Measurements from ENCODE around the gene ERMP1. TPM values are rescaled to one million over a fixed set of nuclear protein-coding genes. Genes with fewer than 3 reads are reported as not detected.

The ERMP1 gene
- polyA plus RNA-seq, 1 donor from 2014 or later, result 7.8 TPM

DNA sequence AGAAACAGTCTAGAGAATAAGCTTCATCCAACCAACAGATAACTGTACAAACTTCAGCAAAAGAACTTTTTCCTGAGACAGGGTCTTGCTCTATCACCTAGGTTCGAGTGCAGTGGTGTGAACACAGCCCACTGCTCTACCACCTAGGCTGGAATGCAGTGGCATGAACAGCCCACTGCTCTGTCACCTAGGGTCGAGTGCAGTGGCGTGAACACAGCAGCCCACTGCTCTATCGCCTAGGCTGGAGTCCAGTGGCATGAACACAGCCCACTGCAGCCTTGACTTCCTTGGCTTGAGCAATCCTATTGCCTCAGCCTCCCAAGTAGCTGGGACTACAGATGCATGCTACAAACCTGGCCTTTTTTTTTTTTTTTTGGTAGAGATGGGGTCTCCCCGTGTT lies 43.4 kb downstream of the ERMP1 start:
- no peak overlapping the region for H3K27ac ChIP-seq (ENCODE audit: low read length)
- no peaks in the 10 kb centered on the region for H3K27me3 ChIP-seq (ENCODE audit: insufficient read depth, low read depth, low read length)
- H3K9me3 ChIP-seq (ENCODE audit: low read length), result no peaks in the 10 kb centered on the region
- no peak overlapping the region for H2AFZ ChIP-seq (ENCODE audit: low read depth, low read length)
- H3K79me2 ChIP-seq (replicated peaks; ENCODE audit: insufficient read depth, low read length), result no peaks in the 10 kb centered on the region
- no peak overlapping the region for H3K4me3 ChIP-seq (ENCODE audit: low read length)
- H3K9ac ChIP-seq (ENCODE audit: low read length), result no peak overlapping the region
- H3K36me3 ChIP-seq (ENCODE audit: insufficient read depth, low read length), result no peaks in the 10 kb centered on the region
- H3F3A ChIP-seq (ENCODE audit: insufficient read depth, low read length, poor library complexity, severe bottlenecking), result no peaks in the 10 kb centered on the region
- no peak overlapping the region for H3K4me2 ChIP-seq (ENCODE audit: low read length)
- no peak for TF ChIP-seq RAD21 (conservative IDR thresholded peaks at IDR 0.05)
- TF ChIP-seq EP300 (conservative IDR thresholded peaks at IDR 0.05; ENCODE audit: poor library complexity, severe bottlenecking), result no peak
- TF ChIP-seq TAF1 (IDR thresholded peaks at IDR 0.05; ENCODE audit: low read depth), result no peak
- TF ChIP-seq, protein P1, sequence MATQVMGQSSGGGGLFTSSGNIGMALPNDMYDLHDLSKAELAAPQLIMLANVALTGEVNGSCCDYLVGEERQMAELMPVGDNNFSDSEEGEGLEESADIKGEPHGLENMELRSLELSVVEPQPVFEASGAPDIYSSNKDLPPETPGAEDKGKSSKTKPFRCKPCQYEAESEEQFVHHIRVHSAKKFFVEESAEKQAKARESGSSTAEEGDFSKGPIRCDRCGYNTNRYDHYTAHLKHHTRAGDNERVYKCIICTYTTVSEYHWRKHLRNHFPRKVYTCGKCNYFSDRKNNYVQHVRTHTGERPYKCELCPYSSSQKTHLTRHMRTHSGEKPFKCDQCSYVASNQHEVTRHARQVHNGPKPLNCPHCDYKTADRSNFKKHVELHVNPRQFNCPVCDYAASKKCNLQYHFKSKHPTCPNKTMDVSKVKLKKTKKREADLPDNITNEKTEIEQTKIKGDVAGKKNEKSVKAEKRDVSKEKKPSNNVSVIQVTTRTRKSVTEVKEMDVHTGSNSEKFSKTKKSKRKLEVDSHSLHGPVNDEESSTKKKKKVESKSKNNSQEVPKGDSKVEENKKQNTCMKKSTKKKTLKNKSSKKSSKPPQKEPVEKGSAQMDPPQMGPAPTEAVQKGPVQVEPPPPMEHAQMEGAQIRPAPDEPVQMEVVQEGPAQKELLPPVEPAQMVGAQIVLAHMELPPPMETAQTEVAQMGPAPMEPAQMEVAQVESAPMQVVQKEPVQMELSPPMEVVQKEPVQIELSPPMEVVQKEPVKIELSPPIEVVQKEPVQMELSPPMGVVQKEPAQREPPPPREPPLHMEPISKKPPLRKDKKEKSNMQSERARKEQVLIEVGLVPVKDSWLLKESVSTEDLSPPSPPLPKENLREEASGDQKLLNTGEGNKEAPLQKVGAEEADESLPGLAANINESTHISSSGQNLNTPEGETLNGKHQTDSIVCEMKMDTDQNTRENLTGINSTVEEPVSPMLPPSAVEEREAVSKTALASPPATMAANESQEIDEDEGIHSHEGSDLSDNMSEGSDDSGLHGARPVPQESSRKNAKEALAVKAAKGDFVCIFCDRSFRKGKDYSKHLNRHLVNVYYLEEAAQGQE (IDR thresholded peaks at IDR 0.05; ENCODE audit: borderline replicate concordance), result no peak
- TF ChIP-seq SMC3 (conservative IDR thresholded peaks at IDR 0.05; ENCODE audit: poor library complexity), result no peak
- TF ChIP-seq POLR2AphosphoS5 (IDR thresholded peaks at IDR 0.05), result no peak
- no peak for TF ChIP-seq MXI1 (conservative IDR thresholded peaks at IDR 0.05; ENCODE audit: poor library complexity, severe bottlenecking)
- TF ChIP-seq EZH2 (IDR thresholded peaks at IDR 0.05; ENCODE audit: borderline replicate concordance, insufficient read depth, low read length, poor library complexity, severe bottlenecking), result no peak
- TF ChIP-seq, protein P2, sequence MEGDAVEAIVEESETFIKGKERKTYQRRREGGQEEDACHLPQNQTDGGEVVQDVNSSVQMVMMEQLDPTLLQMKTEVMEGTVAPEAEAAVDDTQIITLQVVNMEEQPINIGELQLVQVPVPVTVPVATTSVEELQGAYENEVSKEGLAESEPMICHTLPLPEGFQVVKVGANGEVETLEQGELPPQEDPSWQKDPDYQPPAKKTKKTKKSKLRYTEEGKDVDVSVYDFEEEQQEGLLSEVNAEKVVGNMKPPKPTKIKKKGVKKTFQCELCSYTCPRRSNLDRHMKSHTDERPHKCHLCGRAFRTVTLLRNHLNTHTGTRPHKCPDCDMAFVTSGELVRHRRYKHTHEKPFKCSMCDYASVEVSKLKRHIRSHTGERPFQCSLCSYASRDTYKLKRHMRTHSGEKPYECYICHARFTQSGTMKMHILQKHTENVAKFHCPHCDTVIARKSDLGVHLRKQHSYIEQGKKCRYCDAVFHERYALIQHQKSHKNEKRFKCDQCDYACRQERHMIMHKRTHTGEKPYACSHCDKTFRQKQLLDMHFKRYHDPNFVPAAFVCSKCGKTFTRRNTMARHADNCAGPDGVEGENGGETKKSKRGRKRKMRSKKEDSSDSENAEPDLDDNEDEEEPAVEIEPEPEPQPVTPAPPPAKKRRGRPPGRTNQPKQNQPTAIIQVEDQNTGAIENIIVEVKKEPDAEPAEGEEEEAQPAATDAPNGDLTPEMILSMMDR (IDR thresholded peaks at IDR 0.05; ENCODE audit: poor library complexity, severe bottlenecking), result no peak
- no peaks in the 10 kb centered on the region for H3K9me2 ChIP-seq (ENCODE audit: insufficient read depth, low read length)
- no peaks in the 10 kb centered on the region for H4K20me1 ChIP-seq (ENCODE audit: insufficient read depth)

DNA sequence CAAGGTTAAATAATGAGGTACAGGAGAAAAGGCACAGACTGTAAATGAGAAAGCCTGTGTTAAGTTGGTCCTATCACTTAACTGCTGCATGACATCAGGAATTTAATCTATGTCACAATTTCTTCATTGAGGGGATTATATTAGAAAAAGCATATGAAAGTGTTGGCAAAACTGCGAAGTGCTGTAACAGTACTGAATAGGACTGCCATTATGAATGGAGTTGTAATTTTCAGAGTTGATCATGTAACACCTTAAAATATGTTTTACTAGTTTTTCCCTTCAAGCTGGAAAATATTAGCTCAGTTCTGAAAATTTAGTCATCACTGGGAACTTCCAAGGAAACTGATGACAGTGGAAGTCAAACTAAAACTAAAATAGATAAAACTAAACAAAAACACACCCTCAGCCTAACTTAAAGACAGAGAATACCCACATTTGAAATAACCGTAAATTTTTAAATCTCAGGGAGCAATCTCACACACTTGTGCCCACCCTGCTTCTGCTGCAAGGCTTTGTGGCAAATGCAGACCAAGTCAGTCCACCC lies 45.1 kb downstream of the ERMP1 start:
- no peaks in the 10 kb centered on the region for H3K9me3 ChIP-seq (ENCODE audit: low read length)
- no peaks in the 10 kb centered on the region for H3K79me2 ChIP-seq (replicated peaks; ENCODE audit: insufficient read depth, low read length)
- no peaks in the 10 kb centered on the region for H3K27me3 ChIP-seq (ENCODE audit: insufficient read depth, low read depth, low read length)

More for the DNA sequence above, 45.1 kb downstream of the ERMP1 start:
- Histone ChIP-seq H3K9ac (ENCODE audit: low read length) (no peak overlapping the region), H3K4me3 (ENCODE audit: low read length) (no peak overlapping the region), H3F3A (ENCODE audit: insufficient read depth, low read length, poor library complexity, severe bottlenecking) (no peaks in the 10 kb centered on the region), H3K9me2 (ENCODE audit: insufficient read depth, low read length) (no peaks in the 10 kb centered on the region), H4K20me1 (ENCODE audit: insufficient read depth) (no peaks in the 10 kb centered on the region), H2AFZ (ENCODE audit: low read depth, low read length) (no peak overlapping the region), H3K36me3 (ENCODE audit: insufficient read depth, low read length) (no peaks in the 10 kb centered on the region), H3K4me2 (ENCODE audit: low read length) (no peak overlapping the region), H3K27ac (ENCODE audit: low read length) (no peak overlapping the region)
- no peak for TF ChIP-seq EZH2 (IDR thresholded peaks at IDR 0.05; ENCODE audit: borderline replicate concordance, insufficient read depth, low read length, poor library complexity, severe bottlenecking)
- TF ChIP-seq, protein P1 (IDR thresholded peaks at IDR 0.05; ENCODE audit: borderline replicate concordance), result no peak
- no peak for TF ChIP-seq POLR2AphosphoS5 (IDR thresholded peaks at IDR 0.05)
- TF ChIP-seq TAF1 (IDR thresholded peaks at IDR 0.05; ENCODE audit: low read depth), result no peak
- TF ChIP-seq, protein P2 (IDR thresholded peaks at IDR 0.05; ENCODE audit: poor library complexity, severe bottlenecking), result no peak
- no peak for TF ChIP-seq RAD21 (conservative IDR thresholded peaks at IDR 0.05)
- no peak for TF ChIP-seq EP300 (conservative IDR thresholded peaks at IDR 0.05; ENCODE audit: poor library complexity, severe bottlenecking)
- no peak for TF ChIP-seq SMC3 (conservative IDR thresholded peaks at IDR 0.05; ENCODE audit: poor library complexity)
- TF ChIP-seq MXI1 (conservative IDR thresholded peaks at IDR 0.05; ENCODE audit: poor library complexity, severe bottlenecking), result no peak
